ENCODE data around the gene COG8.

- TF ChIP-seq EZH2 (IDR thresholded peaks at IDR 0.05; ENCODE audit: insufficient read depth, poor library complexity, severe bottlenecking) (no peak), EZH2phosphoT487 (IDR thresholded peaks at IDR 0.05; ENCODE audit: insufficient read depth, low read depth) (no peak)
These were observed 10.2 kb upstream of the COG8 start for GRCh38 chr16:69349536-69349935.

All from GM23248 (cell line).